ENCODE results near the gene BMAL1. TPM values are rescaled to one million over a fixed set of nuclear protein-coding genes. Genes with fewer than 3 reads are reported as not detected.

Gene BMAL1
- total RNA-seq, 1 donor from 2014 or later = 7.7 TPM

- peaks cover 15% of the 10 kb centered on the region for H3K4me1 Mint-ChIP-seq (ENCODE audit: unreplicated experiment)
- no peak for TF ChIP-seq CTCF (IDR thresholded peaks at IDR 0.05; ENCODE audit: unreplicated experiment)
- H3K27ac Mint-ChIP-seq (ENCODE audit: unreplicated experiment) = no peak overlapping the region
- no peak for DNase-seq (ENCODE audit: low spot score)
- H3K27me3 Mint-ChIP-seq (ENCODE audit: unreplicated experiment) = peaks cover 5% of the 10 kb centered on the region
- H3K4me3 Mint-ChIP-seq (ENCODE audit: unreplicated experiment) = no peak overlapping the region
- no peaks in the 10 kb centered on the region for H3K9me3 Mint-ChIP-seq (ENCODE audit: unreplicated experiment)
- H3K36me3 Mint-ChIP-seq (ENCODE audit: low read depth, unreplicated experiment) = no peaks in the 10 kb centered on the region
Measured at GRCh38 chr11:13260201-13260962, 17.2 kb upstream of the BMAL1 start.

- Mint-ChIP-seq H3K4me3 (ENCODE audit: unreplicated experiment) (no peak overlapping the region), H3K27ac (ENCODE audit: unreplicated experiment) (no peak overlapping the region), H3K4me1 (ENCODE audit: unreplicated experiment) (peaks cover 15% of the 10 kb centered on the region)
Measured at GRCh38 chr11:13260963-13261588, 16.5 kb upstream of the BMAL1 start.

GRCh38 chr11:13261591-13262061 lies 16.0 kb upstream of the BMAL1 start:
- Mint-ChIP-seq H3K36me3 (ENCODE audit: low read depth, unreplicated experiment) (no peaks in the 10 kb centered on the region), H3K4me1 (ENCODE audit: unreplicated experiment) (peaks cover 15% of the 10 kb centered on the region), H3K4me3 (ENCODE audit: unreplicated experiment) (no peak overlapping the region), H3K27ac (ENCODE audit: unreplicated experiment) (no peak overlapping the region), H3K9me3 (ENCODE audit: unreplicated experiment) (no peaks in the 10 kb centered on the region), H3K27me3 (ENCODE audit: unreplicated experiment) (peaks cover 5% of the 10 kb centered on the region)
- no peak for DNase-seq (ENCODE audit: low spot score)
- no peak for TF ChIP-seq CTCF (IDR thresholded peaks at IDR 0.05; ENCODE audit: unreplicated experiment)

More at GRCh38 chr11:13260963-13261588, 16.5 kb upstream of the BMAL1 start:
- peaks cover 5% of the 10 kb centered on the region for H3K27me3 Mint-ChIP-seq (ENCODE audit: unreplicated experiment)
- no peak for TF ChIP-seq CTCF (IDR thresholded peaks at IDR 0.05; ENCODE audit: unreplicated experiment)
- H3K9me3 Mint-ChIP-seq (ENCODE audit: unreplicated experiment) = no peaks in the 10 kb centered on the region
- H3K36me3 Mint-ChIP-seq (ENCODE audit: low read depth, unreplicated experiment) = no peaks in the 10 kb centered on the region
- no peak for DNase-seq (ENCODE audit: low spot score)

- no peak for DNase-seq (ENCODE audit: low spot score)
- Mint-ChIP-seq H3K9me3 (ENCODE audit: unreplicated experiment) (no peaks in the 10 kb centered on the region), H3K27ac (ENCODE audit: unreplicated experiment) (no peak overlapping the region), H3K4me1 (ENCODE audit: unreplicated experiment) (peaks cover 15% of the 10 kb centered on the region), H3K36me3 (ENCODE audit: low read depth, unreplicated experiment) (no peaks in the 10 kb centered on the region), H3K4me3 (ENCODE audit: unreplicated experiment) (no peak overlapping the region), H3K27me3 (ENCODE audit: unreplicated experiment) (peaks cover 5% of the 10 kb centered on the region)
- TF ChIP-seq CTCF (IDR thresholded peaks at IDR 0.05; ENCODE audit: unreplicated experiment) = no peak
Measured at GRCh38 chr11:13262096-13262495, 15.5 kb upstream of the BMAL1 start.

- Mint-ChIP-seq H3K36me3 (ENCODE audit: low read depth, unreplicated experiment) (no peaks in the 10 kb centered on the region), H3K27me3 (ENCODE audit: unreplicated experiment) (peaks cover 1% of the 10 kb centered on the region)
- DNase-seq (ENCODE audit: low spot score) = no peak
Measured at GRCh38 chr11:13268791-13269190, 8.8 kb upstream of the BMAL1 start.

More at GRCh38 chr11:13268791-13269190, 8.8 kb upstream of the BMAL1 start:
- Mint-ChIP-seq H3K27ac (ENCODE audit: unreplicated experiment) (no peak overlapping the region), H3K4me3 (ENCODE audit: unreplicated experiment) (no peak overlapping the region), H3K9me3 (ENCODE audit: unreplicated experiment) (no peaks in the 10 kb centered on the region), H3K4me1 (ENCODE audit: unreplicated experiment) (peaks cover 9% of the 10 kb centered on the region)
- TF ChIP-seq CTCF (IDR thresholded peaks at IDR 0.05; ENCODE audit: unreplicated experiment) = no peak
